WTC11 (cell line): ENCODE data around the gene ZNF600.
"Not testable (repeated sequence)": the region's sequence is repeated elsewhere in the genome, so short reads cannot be mapped to it uniquely, and the experiment has no call there.

Experiments used
- ATF1 ChIP-seq: sonication (generic); formaldehyde crosslinking; IDR thresholded peaks from 2 replicates; pipeline ENCODE4 v1.8.1; 2023; ENCODE audit warnings: mild to moderate bottlenecking, moderate library complexity, missing genetic modification reagents
- CBFB ChIP-seq: sonication (generic); formaldehyde crosslinking; IDR thresholded peaks from 2 replicates; pipeline ENCODE4 v1.8.1; 2022; ENCODE audit warnings: mild to moderate bottlenecking, low read depth, missing genetic modification reagents
- FOXJ3 ChIP-seq: sonication (generic); formaldehyde crosslinking; IDR thresholded peaks from 2 replicates; pipeline ENCODE4 v1.9.0; 2021; ENCODE audit warnings: missing genetic modification reagents, mild to moderate bottlenecking, borderline replicate concordance
- FOXK1 ChIP-seq: sonication (generic); formaldehyde crosslinking; IDR thresholded peaks from 2 replicates; pipeline ENCODE4 v1.8.0; 2022; ENCODE audit warnings: mild to moderate bottlenecking, moderate library complexity, missing genetic modification reagents
- TF ChIP-seq, protein P1 (sequence below): fragments of 200-600 bp; IDR thresholded peaks from 2 replicates; pipeline ENCODE4 v1.8.0; 2022; ENCODE audit warnings: antibody characterized with exemption
- TF ChIP-seq, protein P2 (sequence below): sonication (generic); formaldehyde crosslinking; IDR thresholded peaks from 2 replicates; pipeline ENCODE4 v1.8.0; 2022; ENCODE audit warnings: mild to moderate bottlenecking, missing genetic modification reagents
- TF ChIP-seq, protein P3 (sequence below): sonication (generic); formaldehyde crosslinking; IDR thresholded peaks from 2 replicates; pipeline ENCODE4 v1.8.1; 2022; ENCODE audit warnings: mild to moderate bottlenecking, moderate library complexity, missing genetic modification reagents
- TF ChIP-seq, protein P4 (sequence below): sonication (generic); formaldehyde crosslinking; IDR thresholded peaks from 2 replicates; pipeline ENCODE4 v1.8.1; 2022; ENCODE audit warnings: missing genetic modification reagents, borderline replicate concordance
- TF ChIP-seq, protein P5 (sequence below): sonication (generic); formaldehyde crosslinking; conservative IDR thresholded peaks from 2 replicates; pipeline ENCODE4 v1.8.1; 2022; ENCODE audit warnings: mild to moderate bottlenecking, missing genetic modification reagents

DNA sequence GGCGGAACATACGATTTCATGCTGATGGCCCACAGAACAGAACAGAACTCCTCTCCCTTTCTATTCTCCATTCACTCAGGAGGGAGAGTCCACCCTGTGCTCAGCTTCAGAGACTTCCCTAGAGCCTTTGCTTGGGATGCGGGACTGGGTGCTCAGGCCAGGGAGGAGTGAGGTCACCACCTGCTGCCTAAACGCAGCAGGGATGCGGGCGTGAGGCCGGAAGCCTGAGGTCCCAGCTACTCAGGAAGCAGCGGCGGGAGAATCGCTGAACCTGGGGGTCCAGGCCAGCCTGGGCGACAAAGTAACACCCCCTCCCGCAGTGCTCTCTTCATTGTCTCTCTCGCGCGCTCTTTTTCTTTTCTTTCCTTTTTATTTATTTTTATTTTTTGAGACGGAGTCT lies 60.5 kb downstream of the ZNF600 start:
- not testable (repeated sequence) for TF ChIP-seq CBFB (CRISPR knock-in tag); ATF1; FOXK1 (CRISPR knock-in tag); FOXJ3 (CRISPR knock-in tag)
- TF ChIP-seq, protein P1, sequence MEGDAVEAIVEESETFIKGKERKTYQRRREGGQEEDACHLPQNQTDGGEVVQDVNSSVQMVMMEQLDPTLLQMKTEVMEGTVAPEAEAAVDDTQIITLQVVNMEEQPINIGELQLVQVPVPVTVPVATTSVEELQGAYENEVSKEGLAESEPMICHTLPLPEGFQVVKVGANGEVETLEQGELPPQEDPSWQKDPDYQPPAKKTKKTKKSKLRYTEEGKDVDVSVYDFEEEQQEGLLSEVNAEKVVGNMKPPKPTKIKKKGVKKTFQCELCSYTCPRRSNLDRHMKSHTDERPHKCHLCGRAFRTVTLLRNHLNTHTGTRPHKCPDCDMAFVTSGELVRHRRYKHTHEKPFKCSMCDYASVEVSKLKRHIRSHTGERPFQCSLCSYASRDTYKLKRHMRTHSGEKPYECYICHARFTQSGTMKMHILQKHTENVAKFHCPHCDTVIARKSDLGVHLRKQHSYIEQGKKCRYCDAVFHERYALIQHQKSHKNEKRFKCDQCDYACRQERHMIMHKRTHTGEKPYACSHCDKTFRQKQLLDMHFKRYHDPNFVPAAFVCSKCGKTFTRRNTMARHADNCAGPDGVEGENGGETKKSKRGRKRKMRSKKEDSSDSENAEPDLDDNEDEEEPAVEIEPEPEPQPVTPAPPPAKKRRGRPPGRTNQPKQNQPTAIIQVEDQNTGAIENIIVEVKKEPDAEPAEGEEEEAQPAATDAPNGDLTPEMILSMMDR = not testable (repeated sequence)
- TF ChIP-seq, protein P2, sequence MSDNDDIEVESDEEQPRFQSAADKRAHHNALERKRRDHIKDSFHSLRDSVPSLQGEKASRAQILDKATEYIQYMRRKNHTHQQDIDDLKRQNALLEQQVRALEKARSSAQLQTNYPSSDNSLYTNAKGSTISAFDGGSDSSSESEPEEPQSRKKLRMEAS (CRISPR knock-in tag) = not testable (repeated sequence)
- TF ChIP-seq, protein P3, sequence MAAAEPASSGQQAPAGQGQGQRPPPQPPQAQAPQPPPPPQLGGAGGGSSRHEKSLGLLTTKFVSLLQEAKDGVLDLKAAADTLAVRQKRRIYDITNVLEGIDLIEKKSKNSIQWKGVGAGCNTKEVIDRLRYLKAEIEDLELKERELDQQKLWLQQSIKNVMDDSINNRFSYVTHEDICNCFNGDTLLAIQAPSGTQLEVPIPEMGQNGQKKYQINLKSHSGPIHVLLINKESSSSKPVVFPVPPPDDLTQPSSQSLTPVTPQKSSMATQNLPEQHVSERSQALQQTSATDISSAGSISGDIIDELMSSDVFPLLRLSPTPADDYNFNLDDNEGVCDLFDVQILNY = not testable (repeated sequence)
- TF ChIP-seq, protein P4, sequence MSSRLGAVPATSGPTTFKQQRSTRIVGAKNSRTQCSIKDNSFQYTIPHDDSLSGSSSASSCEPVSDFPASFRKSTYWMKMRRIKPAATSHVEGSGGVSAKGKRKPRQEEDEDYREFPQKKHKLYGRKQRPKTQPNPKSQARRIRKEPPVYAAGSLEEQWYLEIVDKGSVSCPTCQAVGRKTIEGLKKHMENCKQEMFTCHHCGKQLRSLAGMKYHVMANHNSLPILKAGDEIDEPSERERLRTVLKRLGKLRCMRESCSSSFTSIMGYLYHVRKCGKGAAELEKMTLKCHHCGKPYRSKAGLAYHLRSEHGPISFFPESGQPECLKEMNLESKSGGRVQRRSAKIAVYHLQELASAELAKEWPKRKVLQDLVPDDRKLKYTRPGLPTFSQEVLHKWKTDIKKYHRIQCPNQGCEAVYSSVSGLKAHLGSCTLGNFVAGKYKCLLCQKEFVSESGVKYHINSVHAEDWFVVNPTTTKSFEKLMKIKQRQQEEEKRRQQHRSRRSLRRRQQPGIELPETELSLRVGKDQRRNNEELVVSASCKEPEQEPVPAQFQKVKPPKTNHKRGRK = not testable (repeated sequence)
- TF ChIP-seq, protein P5, sequence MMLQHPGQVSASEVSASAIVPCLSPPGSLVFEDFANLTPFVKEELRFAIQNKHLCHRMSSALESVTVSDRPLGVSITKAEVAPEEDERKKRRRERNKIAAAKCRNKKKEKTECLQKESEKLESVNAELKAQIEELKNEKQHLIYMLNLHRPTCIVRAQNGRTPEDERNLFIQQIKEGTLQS = not testable (repeated sequence)
